Measurements from ENCODE around the gene MTMR12.

- TF ChIP-seq CTCF (IDR thresholded peaks at IDR 0.05; ENCODE audit: low read depth, low read length, poor library complexity, severe bottlenecking) = no peak
- no peak for TF ChIP-seq EZH2phosphoT487 (IDR thresholded peaks at IDR 0.05; ENCODE audit: borderline replicate concordance, low read length)
These were observed 67.0 kb downstream of the MTMR12 start for GRCh38 chr5:32245742-32246141.

Measured in DOHH2 (cell line).